Nephron progenitor cell (in vitro differentiated cells): Measurements from ENCODE around the gene FAM163A.

Experiments
- DNase-seq: peaks from one replicate; pipeline ENCODE4 v3.0.0; 2021
- H3K27ac Mint-ChIP-seq: 2 replicates; pipeline ENCODE4 v1.8.0; 2021; ENCODE audit warnings: mild to moderate bottlenecking, moderate library complexity, mixed read lengths
- H3K27me3 Mint-ChIP-seq: 2 replicates; pipeline ENCODE4 v1.8.0; 2021; ENCODE audit warnings: mild to moderate bottlenecking, low read depth, mixed read lengths; ENCODE audit not compliant: poor library complexity
- H3K36me3 Mint-ChIP-seq: 2 replicates; pipeline ENCODE4 v1.8.0; 2021; ENCODE audit warnings: low read depth, mixed read lengths
- H3K4me1 Mint-ChIP-seq: 2 replicates; pipeline ENCODE4 v1.8.0; 2021; ENCODE audit warnings: mixed read lengths
- H3K4me3 Mint-ChIP-seq: 2 replicates; pipeline ENCODE4 v1.8.0; 2021; ENCODE audit warnings: mild to moderate bottlenecking, moderate library complexity, mixed read lengths
- H3K9me3 Mint-ChIP-seq: 2 replicates; pipeline ENCODE4 v1.8.0; 2021; ENCODE audit warnings: mild to moderate bottlenecking, moderate library complexity, mixed read lengths
- TF ChIP-seq, protein P1 (sequence below): fragments of 200-600 bp; sonication (generic); IDR thresholded peaks from 2 replicates; pipeline ENCODE4 v1.5.0; 2021; ENCODE audit warnings: antibody characterized with exemption

FAM163A gene

DNA sequence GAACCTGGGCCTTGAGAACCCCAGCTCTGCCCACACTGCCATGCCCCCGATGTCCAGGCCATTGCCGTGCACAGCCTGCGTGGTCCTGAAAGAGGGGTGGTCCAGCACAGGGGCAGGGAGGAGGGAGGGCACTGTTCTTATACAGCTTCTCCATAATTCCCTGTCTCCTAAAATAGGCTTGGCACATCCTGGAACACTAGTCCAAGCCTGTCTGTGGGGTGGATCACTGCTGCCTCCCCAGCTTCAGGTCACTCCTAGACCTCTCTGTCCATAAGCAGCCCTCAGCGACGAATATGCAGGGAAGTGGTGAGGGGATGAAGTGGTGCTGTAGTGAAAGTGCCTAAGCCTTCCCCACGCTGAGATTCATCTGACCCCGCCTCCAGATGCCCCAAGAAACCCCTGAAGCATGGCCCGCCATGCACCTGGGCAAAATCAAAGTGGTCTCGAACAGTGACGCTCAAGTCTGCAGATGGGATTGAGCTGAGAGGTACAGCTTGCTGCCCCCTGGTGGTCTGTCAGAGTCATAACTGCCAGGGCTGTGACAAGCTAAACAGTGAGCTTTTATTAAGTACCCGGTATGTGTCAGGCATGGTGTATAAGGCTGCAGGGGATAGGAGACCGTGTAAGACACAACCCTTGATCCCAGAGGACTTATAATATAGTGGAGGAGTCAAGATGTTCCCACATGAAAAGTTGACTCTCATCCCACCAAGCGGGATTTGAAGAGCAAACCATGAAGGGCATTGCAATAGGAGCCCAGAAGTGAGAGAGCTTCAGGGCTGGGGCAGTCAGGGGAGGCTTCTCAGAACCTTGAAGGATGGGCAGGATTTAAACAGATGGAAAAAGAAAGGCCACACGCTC, 66.6 kb downstream of the FAM163A start:
- DNase-seq: peak; percentile 76
- Mint-ChIP-seq H3K9me3 (no peaks in the 10 kb centered on the region), H3K4me1 (peaks cover 78% of the 10 kb centered on the region), H3K36me3 (no peaks in the 10 kb centered on the region), H3K4me3 (no peak overlapping the region), H3K27ac (no peak overlapping the region), H3K27me3 (peaks cover 15% of the 10 kb centered on the region)
- TF ChIP-seq, protein P1, sequence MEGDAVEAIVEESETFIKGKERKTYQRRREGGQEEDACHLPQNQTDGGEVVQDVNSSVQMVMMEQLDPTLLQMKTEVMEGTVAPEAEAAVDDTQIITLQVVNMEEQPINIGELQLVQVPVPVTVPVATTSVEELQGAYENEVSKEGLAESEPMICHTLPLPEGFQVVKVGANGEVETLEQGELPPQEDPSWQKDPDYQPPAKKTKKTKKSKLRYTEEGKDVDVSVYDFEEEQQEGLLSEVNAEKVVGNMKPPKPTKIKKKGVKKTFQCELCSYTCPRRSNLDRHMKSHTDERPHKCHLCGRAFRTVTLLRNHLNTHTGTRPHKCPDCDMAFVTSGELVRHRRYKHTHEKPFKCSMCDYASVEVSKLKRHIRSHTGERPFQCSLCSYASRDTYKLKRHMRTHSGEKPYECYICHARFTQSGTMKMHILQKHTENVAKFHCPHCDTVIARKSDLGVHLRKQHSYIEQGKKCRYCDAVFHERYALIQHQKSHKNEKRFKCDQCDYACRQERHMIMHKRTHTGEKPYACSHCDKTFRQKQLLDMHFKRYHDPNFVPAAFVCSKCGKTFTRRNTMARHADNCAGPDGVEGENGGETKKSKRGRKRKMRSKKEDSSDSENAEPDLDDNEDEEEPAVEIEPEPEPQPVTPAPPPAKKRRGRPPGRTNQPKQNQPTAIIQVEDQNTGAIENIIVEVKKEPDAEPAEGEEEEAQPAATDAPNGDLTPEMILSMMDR: peak; percentile 87

DNA sequence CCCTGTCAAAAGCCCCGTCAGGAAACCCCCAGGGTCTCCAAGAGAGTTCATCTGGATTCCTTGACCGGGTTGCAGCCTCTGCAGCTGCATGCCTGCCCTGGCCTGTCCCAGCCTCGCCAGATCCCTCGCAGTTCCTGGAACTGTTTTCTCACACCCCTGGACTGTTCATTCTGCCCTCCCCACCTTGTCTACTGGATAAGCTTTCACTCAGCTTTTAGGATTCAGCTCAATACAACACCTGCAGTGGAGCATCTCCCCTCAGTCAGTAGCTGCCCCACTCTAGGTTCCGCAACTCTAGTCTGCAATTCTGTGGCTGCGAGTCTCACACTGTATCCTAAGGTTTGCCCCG, 67.2 kb downstream of the FAM163A start:
- Mint-ChIP-seq H3K9me3 (no peaks in the 10 kb centered on the region), H3K36me3 (no peaks in the 10 kb centered on the region), H3K4me1 (peaks cover 83% of the 10 kb centered on the region), H3K27me3 (peaks cover 21% of the 10 kb centered on the region), H3K27ac (no peak overlapping the region), H3K4me3 (no peak overlapping the region)
- TF ChIP-seq, protein P1: no peak
- DNase-seq: no peak

DNA sequence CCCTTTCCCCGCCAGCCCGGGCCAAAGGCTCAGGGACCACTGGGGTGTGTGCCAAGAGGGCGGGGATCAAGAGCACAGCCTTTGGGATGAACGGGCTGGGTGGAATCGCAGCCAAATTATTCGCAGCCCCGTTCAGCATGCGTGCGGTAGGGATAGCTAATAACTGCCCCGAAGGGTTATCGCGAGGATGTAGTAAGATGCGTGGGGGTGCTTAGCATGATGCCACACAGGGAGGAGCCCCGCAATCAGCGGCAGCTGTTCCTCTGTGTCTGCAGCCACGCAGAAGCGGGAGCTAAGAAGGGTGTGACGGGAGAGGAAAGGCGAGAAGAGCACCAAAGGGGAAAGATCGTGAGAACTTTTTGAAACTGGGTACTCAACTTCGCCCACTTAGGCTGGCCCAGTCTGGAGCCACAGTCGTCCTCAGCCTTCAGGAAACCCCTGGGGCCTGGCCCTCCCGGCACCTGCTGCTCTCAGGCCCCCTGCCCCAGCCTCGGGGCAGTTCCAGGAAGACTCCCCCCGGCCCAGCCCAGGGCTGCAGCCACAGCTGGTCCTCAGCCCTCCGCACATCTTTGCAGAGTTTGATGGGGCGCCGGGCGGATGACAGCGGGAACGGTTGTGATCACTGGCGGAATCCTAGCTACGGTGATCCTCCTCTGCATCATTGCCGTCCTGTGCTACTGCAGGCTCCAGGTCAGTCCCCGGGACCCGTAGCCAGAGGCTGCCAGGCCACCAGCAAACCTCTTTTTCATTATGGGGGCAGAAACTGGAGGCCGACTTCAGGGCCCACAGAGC, 69.6 kb downstream of the FAM163A start:
- DNase-seq: no peak
- Mint-ChIP-seq H3K27me3 (peaks cover 36% of the 10 kb centered on the region), H3K4me3 (peak overlapping the region; percentile 52), H3K27ac (no peak overlapping the region), H3K4me1 (peaks cover 90% of the 10 kb centered on the region), H3K36me3 (no peaks in the 10 kb centered on the region), H3K9me3 (no peaks in the 10 kb centered on the region)
- TF ChIP-seq, protein P1: no peak

DNA sequence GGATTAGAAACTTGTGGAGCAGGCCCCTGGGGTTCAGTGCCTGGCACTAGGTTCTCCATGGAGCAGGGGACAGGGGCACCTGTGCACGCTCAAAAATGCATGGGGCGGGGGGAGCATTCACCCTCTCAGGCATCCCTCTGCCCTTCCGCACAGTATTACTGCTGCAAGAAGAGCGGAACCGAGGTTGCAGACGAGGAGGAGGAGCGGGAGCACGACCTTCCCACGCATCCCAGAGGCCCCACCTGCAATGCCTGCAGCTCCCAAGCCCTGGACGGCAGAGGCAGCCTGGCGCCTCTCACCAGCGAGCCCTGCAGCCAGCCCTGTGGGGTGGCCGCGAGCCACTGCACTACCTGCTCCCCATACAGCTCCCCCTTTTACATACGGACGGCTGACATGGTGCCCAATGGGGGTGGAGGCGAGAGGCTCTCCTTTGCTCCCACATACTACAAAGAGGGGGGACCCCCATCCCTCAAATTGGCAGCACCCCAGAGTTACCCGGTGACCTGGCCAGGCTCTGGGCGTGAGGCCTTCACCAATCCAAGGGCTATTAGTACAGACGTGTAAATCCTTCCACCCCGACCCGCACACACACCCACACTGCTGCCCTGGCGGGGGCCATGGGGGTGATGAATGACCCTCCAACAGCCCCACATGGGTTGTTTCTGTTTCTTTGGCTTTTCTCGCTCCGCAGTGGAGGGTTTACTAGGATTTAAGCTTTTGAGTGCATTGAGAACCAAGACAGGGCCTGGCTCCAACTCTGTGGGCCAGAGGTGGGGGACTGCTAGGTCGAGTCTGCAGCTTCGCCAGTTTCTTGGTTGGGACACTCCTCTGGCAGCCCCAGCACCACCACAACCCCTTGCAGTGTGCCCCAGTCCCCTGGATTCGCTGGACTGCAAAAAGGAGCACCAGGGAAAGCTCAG, 70.8 kb downstream of the FAM163A start:
- H3K9me3 Mint-ChIP-seq: no peaks in the 10 kb centered on the region
- no peaks in the 10 kb centered on the region for H3K36me3 Mint-ChIP-seq
- H3K4me1 Mint-ChIP-seq: peaks cover 92% of the 10 kb centered on the region
- peaks cover 36% of the 10 kb centered on the region for H3K27me3 Mint-ChIP-seq
- no peak for DNase-seq
- peak overlapping the region; percentile 90 for H3K4me3 Mint-ChIP-seq
- TF ChIP-seq, protein P1: no peak
- H3K27ac Mint-ChIP-seq: no peak overlapping the region

DNA sequence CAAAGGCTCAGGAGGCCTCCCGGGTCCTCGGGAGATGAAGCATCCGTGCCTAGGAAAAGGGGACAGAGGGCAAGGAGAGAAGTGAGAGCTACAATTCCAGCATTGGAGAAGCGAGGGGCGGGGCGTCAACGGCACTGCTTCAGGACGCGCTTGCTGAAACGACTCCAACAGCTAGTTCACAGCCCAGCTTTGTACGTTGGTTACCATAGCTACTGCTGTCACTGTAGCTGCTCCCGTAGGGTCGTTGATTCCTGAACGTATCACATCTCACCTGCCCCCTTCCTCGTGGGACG, 71.4 kb downstream of the FAM163A start:
- H3K4me3 Mint-ChIP-seq: peak overlapping the region; percentile 90
- DNase-seq: no peak
- H3K36me3 Mint-ChIP-seq: no peaks in the 10 kb centered on the region
- peaks cover 39% of the 10 kb centered on the region for H3K27me3 Mint-ChIP-seq
- TF ChIP-seq, protein P1: no peak
- H3K27ac Mint-ChIP-seq: peak overlapping the region; percentile 51
- no peaks in the 10 kb centered on the region for H3K9me3 Mint-ChIP-seq
- H3K4me1 Mint-ChIP-seq: peaks cover 97% of the 10 kb centered on the region
